SK-N-SH (cell line): ENCODE measurements around the gene SMCO4.

Source experiments
- EP300 ChIP-seq, 2 experiments: IDR thresholded peaks; 2 replicates each; pipeline versions ENCODE4 v1.4.0 to v1.6.1; 2012; ENCODE audit warnings: borderline replicate concordance in 1 of 2, low read depth in 1 of 2, low read length in 1 of 2
- FOSL2 ChIP-seq: IDR thresholded peaks from 2 replicates; pipeline ENCODE4 v1.4.0; 2012; ENCODE audit warnings: low read depth, mild to moderate bottlenecking, moderate library complexity, borderline replicate concordance
- MEF2A ChIP-seq: IDR thresholded peaks from 2 replicates; pipeline ENCODE4 v1.4.0; 2012; ENCODE audit warnings: low read depth, borderline replicate concordance
- POLR2AphosphoS5 ChIP-seq: IDR thresholded peaks from 2 replicates; pipeline ENCODE4 v1.6.1; 2012; ENCODE audit warnings: low read depth, low read length
- TAF1 ChIP-seq: IDR thresholded peaks from 2 replicates; pipeline ENCODE4 v1.6.1; 2012; ENCODE audit warnings: low read depth, mild to moderate bottlenecking, low read length, moderate library complexity, borderline replicate concordance
- TF ChIP-seq, protein P1 (sequence below): fragments of 200-600 bp; sonication (generic); IDR thresholded peaks from 2 replicates; pipeline ENCODE4 v1.6.1; 2017; ENCODE audit warnings: antibody characterized with exemption, mild to moderate bottlenecking, moderate library complexity
- TF ChIP-seq, protein P2 (sequence below): fragments of 150-350 bp; IDR thresholded peaks from 2 replicates; pipeline ENCODE4 v1.6.1; 2017; ENCODE audit warnings: antibody characterized with exemption, low read length, low read depth, borderline replicate concordance
- TF ChIP-seq, protein P3 (sequence below): IDR thresholded peaks from 2 replicates; pipeline ENCODE4; 2012

DNA sequence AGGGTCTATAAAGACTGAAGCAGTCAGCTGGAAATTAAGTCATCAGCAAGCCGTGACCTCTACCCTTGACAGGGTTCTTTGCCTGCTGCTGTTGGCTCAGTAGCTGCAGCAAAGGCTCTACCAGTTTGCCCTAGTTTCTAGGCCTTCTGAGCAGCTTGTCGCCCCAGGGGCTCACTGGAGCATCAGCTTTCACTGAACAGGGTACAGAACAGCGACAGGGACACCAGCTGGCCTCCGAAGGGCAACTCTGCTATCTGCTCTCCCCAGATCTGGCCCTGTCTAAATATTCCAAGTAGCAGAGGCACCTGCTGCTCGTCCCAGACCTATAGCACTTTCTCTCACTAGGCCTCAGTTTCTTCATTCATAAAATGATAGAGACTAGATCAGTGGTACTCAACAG is 42.4 kb downstream of the SMCO4 start:
- TF ChIP-seq, protein P1, sequence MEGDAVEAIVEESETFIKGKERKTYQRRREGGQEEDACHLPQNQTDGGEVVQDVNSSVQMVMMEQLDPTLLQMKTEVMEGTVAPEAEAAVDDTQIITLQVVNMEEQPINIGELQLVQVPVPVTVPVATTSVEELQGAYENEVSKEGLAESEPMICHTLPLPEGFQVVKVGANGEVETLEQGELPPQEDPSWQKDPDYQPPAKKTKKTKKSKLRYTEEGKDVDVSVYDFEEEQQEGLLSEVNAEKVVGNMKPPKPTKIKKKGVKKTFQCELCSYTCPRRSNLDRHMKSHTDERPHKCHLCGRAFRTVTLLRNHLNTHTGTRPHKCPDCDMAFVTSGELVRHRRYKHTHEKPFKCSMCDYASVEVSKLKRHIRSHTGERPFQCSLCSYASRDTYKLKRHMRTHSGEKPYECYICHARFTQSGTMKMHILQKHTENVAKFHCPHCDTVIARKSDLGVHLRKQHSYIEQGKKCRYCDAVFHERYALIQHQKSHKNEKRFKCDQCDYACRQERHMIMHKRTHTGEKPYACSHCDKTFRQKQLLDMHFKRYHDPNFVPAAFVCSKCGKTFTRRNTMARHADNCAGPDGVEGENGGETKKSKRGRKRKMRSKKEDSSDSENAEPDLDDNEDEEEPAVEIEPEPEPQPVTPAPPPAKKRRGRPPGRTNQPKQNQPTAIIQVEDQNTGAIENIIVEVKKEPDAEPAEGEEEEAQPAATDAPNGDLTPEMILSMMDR, result no peak
- TF ChIP-seq POLR2AphosphoS5 (no peak), TAF1 (no peak), EP300 (IDR thresholded peaks at IDR 0.05; ENCODE audit: borderline replicate concordance in 1 of 2, low read depth in 1 of 2, low read length in 1 of 2) (no peak), MEF2A (no peak), FOSL2 (no peak)
- TF ChIP-seq, protein P2, sequence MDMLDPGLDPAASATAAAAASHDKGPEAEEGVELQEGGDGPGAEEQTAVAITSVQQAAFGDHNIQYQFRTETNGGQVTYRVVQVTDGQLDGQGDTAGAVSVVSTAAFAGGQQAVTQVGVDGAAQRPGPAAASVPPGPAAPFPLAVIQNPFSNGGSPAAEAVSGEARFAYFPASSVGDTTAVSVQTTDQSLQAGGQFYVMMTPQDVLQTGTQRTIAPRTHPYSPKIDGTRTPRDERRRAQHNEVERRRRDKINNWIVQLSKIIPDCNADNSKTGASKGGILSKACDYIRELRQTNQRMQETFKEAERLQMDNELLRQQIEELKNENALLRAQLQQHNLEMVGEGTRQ, result no peak
- TF ChIP-seq, protein P3, sequence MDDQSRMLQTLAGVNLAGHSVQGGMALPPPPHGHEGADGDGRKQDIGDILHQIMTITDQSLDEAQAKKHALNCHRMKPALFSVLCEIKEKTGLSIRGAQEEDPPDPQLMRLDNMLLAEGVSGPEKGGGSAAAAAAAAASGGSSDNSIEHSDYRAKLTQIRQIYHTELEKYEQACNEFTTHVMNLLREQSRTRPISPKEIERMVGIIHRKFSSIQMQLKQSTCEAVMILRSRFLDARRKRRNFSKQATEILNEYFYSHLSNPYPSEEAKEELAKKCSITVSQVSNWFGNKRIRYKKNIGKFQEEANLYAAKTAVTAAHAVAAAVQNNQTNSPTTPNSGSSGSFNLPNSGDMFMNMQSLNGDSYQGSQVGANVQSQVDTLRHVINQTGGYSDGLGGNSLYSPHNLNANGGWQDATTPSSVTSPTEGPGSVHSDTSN, result no peak
